Activated CD4-positive, alpha-beta T cell treated with anti-CD3 and anti-CD28 coated beads for 1 hour (primary cell): ENCODE measurements around the gene LIMS1.

Experiments
- DNase-seq: peaks from one replicate; pipeline ENCODE4 v3.0.0-alpha.2; 2020

Gene LIMS1

GRCh38 chr2:108617617-108618016 lies 83.3 kb downstream of the LIMS1 start:
- DNase-seq: no peak

- DNase-seq: no peak
These were observed 85.8 kb downstream of the LIMS1 start for GRCh38 chr2:108619925-108620620.

GRCh38 chr2:108620656-108621055 lies 86.4 kb downstream of the LIMS1 start:
- DNase-seq: no peak

GRCh38 chr2:108621087-108621559 lies 86.9 kb downstream of the LIMS1 start:
- DNase-seq: peak; percentile 69

GRCh38 chr2:108621687-108622681 lies 87.7 kb downstream of the LIMS1 start:
- DNase-seq: no peak

- DNase-seq: no peak
These were observed 89.3 kb downstream of the LIMS1 start for GRCh38 chr2:108623616-108624015.

- DNase-seq: no peak
These were observed 91.0 kb downstream of the LIMS1 start for GRCh38 chr2:108625186-108625827.

- no peak for DNase-seq
These were observed 91.5 kb downstream of the LIMS1 start for GRCh38 chr2:108625828-108626195.

GRCh38 chr2:108626995-108627394 lies 92.7 kb downstream of the LIMS1 start:
- DNase-seq: no peak

- no peak for DNase-seq
These were observed 93.8 kb downstream of the LIMS1 start for GRCh38 chr2:108627911-108628567.

GRCh38 chr2:108628936-108629335 lies 94.7 kb downstream of the LIMS1 start:
- DNase-seq: no peak

GRCh38 chr2:108629417-108629816 lies 95.1 kb downstream of the LIMS1 start:
- DNase-seq: no peak

GRCh38 chr2:108630567-108631405 lies 96.5 kb downstream of the LIMS1 start:
- DNase-seq: no peak

- DNase-seq: no peak
These were observed 98.3 kb downstream of the LIMS1 start for GRCh38 chr2:108632332-108633160.

GRCh38 chr2:108633409-108633808 lies 99.1 kb downstream of the LIMS1 start:
- DNase-seq: no peak

GRCh38 chr2:108634011-108634410 lies 99.7 kb downstream of the LIMS1 start:
- DNase-seq: no peak

GRCh38 chr2:108634576-108635160 lies 100.4 kb downstream of the LIMS1 start:
- DNase-seq: no peak

GRCh38 chr2:108635630-108636354 lies 101.5 kb downstream of the LIMS1 start:
- DNase-seq: no peak

GRCh38 chr2:108637304-108637669 lies 103.0 kb downstream of the LIMS1 start:
- DNase-seq: no peak

GRCh38 chr2:108640731-108641130 lies 106.5 kb downstream of the LIMS1 start:
- no peak for DNase-seq
